DND-41 (cell line): Measurements from ENCODE around the gene HS3ST6.
"Not testable (repeated sequence)": the region's sequence is repeated elsewhere in the genome, so short reads cannot be mapped to it uniquely, and the experiment has no call there.

Experiments used
- ATAC-seq: fragments of 200-7000 bp; cut with Tn5 transposase; 3 replicates; pipeline ENCODE4 v1.9.1; 2021; ENCODE audit warnings: low read depth; ENCODE audit not compliant: insufficient read depth
- DNase-seq: peaks from one replicate; pipeline ENCODE4 v3.0.0-alpha.2; 2020
- H2AFZ ChIP-seq: 2 replicates; pipeline ENCODE4 v1.6.0; 2012; ENCODE audit warnings: low read depth, low read length
- H3K27ac ChIP-seq: 2 replicates; pipeline ENCODE4 v1.5.1; 2012; ENCODE audit warnings: low read length, inconsistent platforms
- H3K27me3 ChIP-seq: fragments of 200-600 bp; sonication (generic); 2 replicates; pipeline ENCODE4 v1.6.0; 2012; ENCODE audit warnings: low read length, mild to moderate bottlenecking, inconsistent platforms; ENCODE audit not compliant: insufficient read depth, poor library complexity
- H3K36me3 ChIP-seq: 2 replicates; pipeline ENCODE4 v1.5.1; 2012; ENCODE audit warnings: low read length, inconsistent platforms; ENCODE audit not compliant: insufficient read depth
- H3K4me1 ChIP-seq: 2 replicates; pipeline ENCODE4 v1.5.1; 2012; ENCODE audit warnings: mild to moderate bottlenecking, low read length; ENCODE audit not compliant: insufficient read depth
- H3K4me2 ChIP-seq: 2 replicates; pipeline ENCODE4 v1.6.0; 2012; ENCODE audit warnings: mild to moderate bottlenecking, moderate library complexity, low read length, inconsistent platforms; ENCODE audit not compliant: insufficient read depth
- H3K4me3 ChIP-seq, 2 experiments: fragments of 200-600 bp in 1 of 2; shearing (Covaris generic) in 1 of 2; 2 replicates each; pipeline ENCODE4 v1.5.1; 2012 to 2016; ENCODE audit warnings: inconsistent platforms in 2 of 2, low read length in 2 of 2, mild to moderate bottlenecking in 2 of 2, low read depth in 1 of 2, moderate library complexity in 1 of 2
- H3K79me2 ChIP-seq: 2 replicates; pipeline ENCODE4 v1.6.0; 2012; ENCODE audit warnings: low read length, inconsistent platforms; ENCODE audit not compliant: insufficient read depth
- H3K9ac ChIP-seq: 2 replicates; pipeline ENCODE4 v1.6.0; 2012; ENCODE audit warnings: low read depth, mild to moderate bottlenecking, inconsistent platforms, low read length, moderate library complexity
- H3K9me3 ChIP-seq: 2 replicates; pipeline ENCODE4 v1.5.1; 2012; ENCODE audit warnings: low read length, moderate library complexity, mild to moderate bottlenecking, inconsistent platforms; ENCODE audit not compliant: insufficient read depth, severe bottlenecking
- H4K20me1 ChIP-seq: 2 replicates; pipeline ENCODE4 v1.6.0; 2012; ENCODE audit warnings: low read length; ENCODE audit not compliant: insufficient read depth
- CTCF ChIP-seq: IDR thresholded peaks from 2 replicates; pipeline ENCODE4 v1.5.1; 2012; ENCODE audit warnings: borderline replicate concordance, low read length, moderate library complexity, mild to moderate bottlenecking; ENCODE audit not compliant: poor library complexity, severe bottlenecking; ENCODE audit errors: extremely low read depth
- EZH2 ChIP-seq: IDR thresholded peaks from 3 replicates; pipeline ENCODE4 v1.6.1; 2012; ENCODE audit warnings: borderline replicate concordance, low read depth, mild to moderate bottlenecking, moderate library complexity, low read length, inconsistent platforms; ENCODE audit not compliant: severe bottlenecking

The HS3ST6 gene

GRCh38 chr16:1940273-1941161, 22.3 kb upstream of the HS3ST6 start:
- TF ChIP-seq CTCF (no peak), EZH2 (no peak)
- Histone ChIP-seq H3K4me1 (peaks cover 26% of the 10 kb centered on the region), H3K79me2 (no peaks in the 10 kb centered on the region; the same call in none of the 2 replicates), H3K9me3 (no peaks in the 10 kb centered on the region), H2AFZ (no peak overlapping the region), H3K4me2 (no peak overlapping the region), H4K20me1 (no peaks in the 10 kb centered on the region; the same call in 1 of the 2 replicates), H3K4me3 (no peak overlapping the region), H3K9ac (no peak overlapping the region), H3K27me3 (no peaks in the 10 kb centered on the region), H3K36me3 (peaks cover 28% of the 10 kb centered on the region), H3K27ac (no peak overlapping the region)
- DNase-seq (no peak), ATAC-seq (no peak)

GRCh38 chr16:1939833-1940232, 21.6 kb upstream of the HS3ST6 start:
- peaks cover 28% of the 10 kb centered on the region for H3K36me3 ChIP-seq
- not testable (repeated sequence) for ATAC-seq, H3K79me2 ChIP-seq, H3K4me2 ChIP-seq, H3K9ac ChIP-seq, H3K4me3 ChIP-seq, H3K27ac ChIP-seq, H4K20me1 ChIP-seq, H3K27me3 ChIP-seq, DNase-seq, H2AFZ ChIP-seq, H3K9me3 ChIP-seq
- peaks cover 26% of the 10 kb centered on the region for H3K4me1 ChIP-seq

- H4K20me1 ChIP-seq: no peaks in the 10 kb centered on the region; the same call in 1 of the 2 replicates
- no peak overlapping the region for H3K9ac ChIP-seq
- ATAC-seq: no peak
- TF ChIP-seq CTCF (no peak), EZH2 (no peak)
- H3K79me2 ChIP-seq: no peaks in the 10 kb centered on the region; the same call in none of the 2 replicates
- H3K36me3 ChIP-seq: peaks cover 28% of the 10 kb centered on the region
- peaks cover 23% of the 10 kb centered on the region for H3K4me1 ChIP-seq
- H2AFZ ChIP-seq: no peak overlapping the region
- no peak overlapping the region for H3K27ac ChIP-seq
- no peaks in the 10 kb centered on the region for H3K9me3 ChIP-seq
- no peak overlapping the region for H3K4me2 ChIP-seq
- H3K4me3 ChIP-seq: no peak overlapping the region
- no peak for DNase-seq
- no peaks in the 10 kb centered on the region for H3K27me3 ChIP-seq
Observed at GRCh38 chr16:1938910-1939309, 20.7 kb upstream of the HS3ST6 start.

- no peak overlapping the region for H3K9ac ChIP-seq
- TF ChIP-seq CTCF: no peak
- no peak for TF ChIP-seq EZH2
- no peak overlapping the region for H3K4me3 ChIP-seq
- no peak overlapping the region for H3K4me2 ChIP-seq
- H3K9me3 ChIP-seq: no peaks in the 10 kb centered on the region
- H3K79me2 ChIP-seq: no peaks in the 10 kb centered on the region; the same call in none of the 2 replicates
- no peak overlapping the region for H3K27ac ChIP-seq
- no peaks in the 10 kb centered on the region for H3K27me3 ChIP-seq
- ATAC-seq (no peak), DNase-seq (no peak)
- no peaks in the 10 kb centered on the region; the same call in 1 of the 2 replicates for H4K20me1 ChIP-seq
- peaks cover 28% of the 10 kb centered on the region for H3K36me3 ChIP-seq
- H2AFZ ChIP-seq: no peak overlapping the region
- H3K4me1 ChIP-seq: peaks cover 17% of the 10 kb centered on the region
Observed at GRCh38 chr16:1938316-1938715, 20.1 kb upstream of the HS3ST6 start.
